ENCODE data around the gene LRBA.

LRBA gene

GRCh38 chr4:150367326-150367725, 647.8 kb downstream of the LRBA start:
- Histone ChIP-seq H3K27me3 (ENCODE audit: insufficient read depth, low read length) (no peaks in the 10 kb centered on the region), H3K4me1 (ENCODE audit: insufficient read depth, low read length) (peaks cover 16% of the 10 kb centered on the region), H3K9me3 (ENCODE audit: low read length) (no peaks in the 10 kb centered on the region), H3K4me3 (ENCODE audit: low read length) (no peak overlapping the region), H2AFZ (ENCODE audit: low read depth, low read length) (no peak overlapping the region), H3K36me3 (ENCODE audit: insufficient read depth, low read length) (no peaks in the 10 kb centered on the region)

DNA sequence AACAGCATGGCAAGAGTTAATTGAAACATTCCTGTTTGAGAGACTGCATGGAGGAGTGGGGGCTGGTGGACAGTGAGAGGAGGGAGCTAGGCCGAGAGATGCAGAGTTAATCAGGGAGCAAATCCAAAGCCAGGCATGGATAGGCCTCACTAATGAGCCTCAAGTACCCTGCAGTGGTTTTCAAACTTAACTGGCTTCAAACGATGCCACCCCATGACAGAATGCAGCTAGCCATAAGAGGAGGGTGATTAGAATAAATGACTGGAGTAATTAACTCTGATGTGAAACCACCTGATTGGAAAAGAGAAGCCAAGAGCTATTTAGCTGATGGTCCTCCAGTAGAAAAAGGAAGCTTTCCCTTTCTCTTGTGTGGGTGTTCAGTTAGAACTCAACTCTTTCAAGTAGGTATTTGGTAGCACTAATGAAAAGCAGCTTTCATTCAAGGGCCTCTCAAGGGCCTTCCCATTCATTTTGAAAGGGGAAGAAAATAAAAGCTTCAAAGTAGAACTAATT, 648.5 kb downstream of the LRBA start:
- Histone ChIP-seq H3K36me3 (ENCODE audit: insufficient read depth, low read length) (no peaks in the 10 kb centered on the region), H3K27me3 (ENCODE audit: insufficient read depth, low read length) (no peaks in the 10 kb centered on the region), H3K4me1 (ENCODE audit: insufficient read depth, low read length) (peaks cover 16% of the 10 kb centered on the region), H2AFZ (ENCODE audit: low read depth, low read length) (no peak overlapping the region), H3K9me3 (ENCODE audit: low read length) (no peaks in the 10 kb centered on the region), H3K4me3 (ENCODE audit: low read length) (peak overlapping the region; percentile 7)

DNA sequence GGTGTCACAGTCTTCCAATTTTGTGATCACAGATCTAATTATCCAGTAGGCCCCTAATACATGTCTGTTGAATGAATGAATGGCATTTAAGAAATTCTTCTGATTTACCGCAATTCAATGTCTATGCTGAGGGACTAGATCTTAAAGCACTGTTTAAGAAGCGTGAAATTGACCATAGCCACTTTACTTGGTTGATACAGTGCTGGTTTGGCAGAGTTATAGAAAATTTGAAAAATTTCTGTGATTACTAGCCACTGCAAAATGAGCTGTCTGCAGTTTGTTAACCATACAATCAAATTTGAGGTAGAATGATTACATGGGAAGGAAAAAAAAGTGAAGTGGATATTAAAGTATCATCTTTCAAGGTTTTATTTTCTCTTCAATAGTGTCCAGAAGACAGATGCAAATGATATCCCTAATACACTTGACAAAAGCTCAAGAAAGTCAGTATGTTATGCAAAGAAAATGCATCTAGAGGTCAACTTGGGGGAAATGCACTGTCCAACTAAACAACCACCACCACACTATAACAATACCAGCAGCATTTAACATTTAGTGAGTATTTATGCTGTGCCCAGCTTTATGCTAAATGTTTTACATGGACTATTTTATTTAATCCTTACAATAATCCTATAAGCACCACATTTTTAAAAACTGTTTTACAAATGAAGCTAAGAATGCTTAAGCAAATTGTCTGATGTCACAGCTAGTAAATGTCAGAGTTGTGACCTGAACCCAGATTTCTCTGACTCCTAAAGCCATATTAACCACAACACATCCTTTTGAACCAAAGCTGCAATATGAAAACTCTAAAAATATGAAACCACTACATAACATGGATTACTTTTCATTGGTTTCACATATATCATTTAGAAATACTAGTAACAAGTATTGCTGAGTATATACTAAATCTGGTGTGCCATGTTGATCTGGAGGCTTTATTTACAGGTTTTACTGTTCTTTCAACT, 651.1 kb downstream of the LRBA start:
- H3K36me3 ChIP-seq (ENCODE audit: insufficient read depth, low read length) = no peaks in the 10 kb centered on the region
- H3K27me3 ChIP-seq (ENCODE audit: insufficient read depth, low read length) = no peaks in the 10 kb centered on the region

GRCh38 chr4:150358691-150359090, 656.4 kb downstream of the LRBA start:
- Histone ChIP-seq H3K27me3 (ENCODE audit: insufficient read depth, low read length) (no peaks in the 10 kb centered on the region), H2AFZ (ENCODE audit: low read depth, low read length) (no peak overlapping the region), H3K4me1 (ENCODE audit: insufficient read depth, low read length) (peaks cover 4% of the 10 kb centered on the region), H3K36me3 (ENCODE audit: insufficient read depth, low read length) (no peaks in the 10 kb centered on the region), H3K4me3 (ENCODE audit: low read length) (no peak overlapping the region), H3K9me3 (ENCODE audit: low read length) (no peaks in the 10 kb centered on the region)

More for the DNA sequence above, 651.1 kb downstream of the LRBA start:
- Histone ChIP-seq H3K4me3 (ENCODE audit: low read length) (no peak overlapping the region), H3K4me1 (ENCODE audit: insufficient read depth, low read length) (peaks cover 16% of the 10 kb centered on the region), H3K9me3 (ENCODE audit: low read length) (no peaks in the 10 kb centered on the region), H2AFZ (ENCODE audit: low read depth, low read length) (no peak overlapping the region)

DNA sequence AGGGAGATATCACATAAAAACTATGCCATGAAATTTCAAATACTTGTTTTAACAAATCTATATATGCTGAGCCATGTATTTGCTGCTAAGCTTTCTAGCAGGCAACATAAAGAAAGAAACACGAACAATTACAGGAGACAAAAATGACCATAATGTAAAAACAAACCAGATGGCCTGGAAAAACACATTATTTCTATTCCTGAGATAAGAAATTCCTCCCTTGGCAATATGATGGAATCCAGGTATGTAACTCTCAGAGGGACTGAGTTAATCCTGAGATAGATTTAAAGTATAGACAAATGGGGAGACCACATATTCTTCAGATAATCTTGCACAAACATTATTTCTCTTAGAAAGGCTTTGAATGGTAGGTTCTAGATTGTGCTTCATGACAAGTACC, 657.3 kb downstream of the LRBA start:
- H3K9me3 ChIP-seq (ENCODE audit: low read length) = no peaks in the 10 kb centered on the region
- H3K4me1 ChIP-seq (ENCODE audit: insufficient read depth, low read length) = peaks cover 4% of the 10 kb centered on the region
- no peak overlapping the region for H2AFZ ChIP-seq (ENCODE audit: low read depth, low read length)
- no peaks in the 10 kb centered on the region for H3K27me3 ChIP-seq (ENCODE audit: insufficient read depth, low read length)
- H3K36me3 ChIP-seq (ENCODE audit: insufficient read depth, low read length) = no peaks in the 10 kb centered on the region
- no peak overlapping the region for H3K4me3 ChIP-seq (ENCODE audit: low read length)

DNA sequence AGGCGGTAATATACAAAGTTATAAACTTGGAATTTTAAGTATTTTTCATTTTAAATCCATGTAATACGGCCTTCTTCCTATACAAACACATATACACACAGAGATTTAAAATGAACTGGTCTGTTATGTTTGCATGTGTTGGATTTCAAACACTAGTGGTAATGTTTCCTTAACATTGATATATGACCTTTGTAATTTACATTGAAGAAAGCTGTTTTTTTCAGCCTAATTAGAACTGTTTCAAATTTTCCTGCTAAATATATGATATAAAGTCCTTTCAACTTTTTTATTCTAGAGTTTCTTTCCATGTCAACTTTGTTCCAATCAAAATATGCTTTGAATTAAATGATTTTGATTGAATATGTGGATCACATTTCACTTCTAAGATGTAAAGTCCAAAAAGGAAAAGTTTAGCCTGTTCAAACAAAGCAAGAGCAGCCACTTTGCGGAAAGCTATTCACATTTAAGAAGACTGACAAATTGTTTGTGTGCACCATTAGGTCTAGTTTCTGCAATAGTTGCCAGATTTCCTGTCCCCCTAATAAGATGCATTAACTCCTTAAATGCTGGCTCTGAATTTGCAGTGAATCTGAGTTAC, 659.1 kb downstream of the LRBA start:
- H2AFZ ChIP-seq (ENCODE audit: low read depth, low read length) = no peak overlapping the region
- no peaks in the 10 kb centered on the region for H3K36me3 ChIP-seq (ENCODE audit: insufficient read depth, low read length)
- H3K4me1 ChIP-seq (ENCODE audit: insufficient read depth, low read length) = peaks cover 4% of the 10 kb centered on the region
- no peaks in the 10 kb centered on the region for H3K9me3 ChIP-seq (ENCODE audit: low read length)
- H3K27me3 ChIP-seq (ENCODE audit: insufficient read depth, low read length) = no peaks in the 10 kb centered on the region
- no peak overlapping the region for H3K4me3 ChIP-seq (ENCODE audit: low read length)

DNA sequence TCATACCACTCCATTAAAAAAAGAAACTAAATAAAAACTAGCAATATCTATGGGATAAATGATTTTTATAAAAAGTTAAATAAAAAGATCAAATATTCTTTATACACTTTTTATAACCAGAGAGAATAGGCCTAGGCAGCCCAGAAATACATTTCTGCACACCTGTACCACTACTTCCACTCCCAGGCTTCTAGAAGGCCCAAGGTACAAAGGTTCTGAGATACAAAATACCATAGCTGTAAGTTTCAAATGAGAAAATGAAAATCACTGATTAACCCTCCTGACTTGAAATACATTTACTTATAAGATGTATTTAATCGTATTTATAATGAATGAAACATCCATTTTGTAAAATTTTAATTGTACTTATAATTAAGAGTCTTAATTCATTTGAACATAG, 659.7 kb downstream of the LRBA start:
- no peaks in the 10 kb centered on the region for H3K27me3 ChIP-seq (ENCODE audit: insufficient read depth, low read length)
- H2AFZ ChIP-seq (ENCODE audit: low read depth, low read length) = no peak overlapping the region
- no peak overlapping the region for H3K4me3 ChIP-seq (ENCODE audit: low read length)
- H3K9me3 ChIP-seq (ENCODE audit: low read length) = no peaks in the 10 kb centered on the region
- peaks cover 4% of the 10 kb centered on the region for H3K4me1 ChIP-seq (ENCODE audit: insufficient read depth, low read length)
- H3K36me3 ChIP-seq (ENCODE audit: insufficient read depth, low read length) = no peaks in the 10 kb centered on the region

DNA sequence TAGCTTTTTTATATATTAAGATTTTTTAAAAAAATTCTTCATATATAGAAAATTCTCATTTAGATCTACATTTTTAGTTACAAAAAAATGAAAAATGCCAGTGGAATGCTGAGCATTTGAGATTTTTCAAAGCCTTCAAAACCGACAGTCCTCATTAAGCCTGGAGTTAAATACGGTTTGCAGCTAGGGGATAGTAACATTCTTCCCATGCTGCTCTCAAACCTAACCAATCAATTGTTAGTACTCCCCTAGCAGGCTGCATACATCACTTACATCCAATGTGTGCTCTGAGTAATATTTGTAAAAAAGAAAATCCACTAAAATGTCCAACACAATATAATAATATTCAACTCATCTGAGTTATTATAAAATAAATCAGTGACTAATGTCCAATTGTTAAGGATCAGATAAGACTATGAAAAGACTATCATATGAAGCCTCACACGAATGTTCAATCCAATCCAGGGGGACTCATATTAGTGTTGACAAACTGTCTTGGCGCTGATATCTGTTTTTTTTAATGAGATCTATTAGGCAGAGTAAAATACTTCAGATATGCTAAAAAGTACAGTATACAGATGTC, 660.8 kb downstream of the LRBA start:
- no peaks in the 10 kb centered on the region for H3K9me3 ChIP-seq (ENCODE audit: low read length)
- H3K4me3 ChIP-seq (ENCODE audit: low read length) = no peak overlapping the region
- H3K27me3 ChIP-seq (ENCODE audit: insufficient read depth, low read length) = no peaks in the 10 kb centered on the region
- no peak overlapping the region for H2AFZ ChIP-seq (ENCODE audit: low read depth, low read length)
- H3K36me3 ChIP-seq (ENCODE audit: insufficient read depth, low read length) = no peaks in the 10 kb centered on the region
- peaks cover 4% of the 10 kb centered on the region for H3K4me1 ChIP-seq (ENCODE audit: insufficient read depth, low read length)

DNA sequence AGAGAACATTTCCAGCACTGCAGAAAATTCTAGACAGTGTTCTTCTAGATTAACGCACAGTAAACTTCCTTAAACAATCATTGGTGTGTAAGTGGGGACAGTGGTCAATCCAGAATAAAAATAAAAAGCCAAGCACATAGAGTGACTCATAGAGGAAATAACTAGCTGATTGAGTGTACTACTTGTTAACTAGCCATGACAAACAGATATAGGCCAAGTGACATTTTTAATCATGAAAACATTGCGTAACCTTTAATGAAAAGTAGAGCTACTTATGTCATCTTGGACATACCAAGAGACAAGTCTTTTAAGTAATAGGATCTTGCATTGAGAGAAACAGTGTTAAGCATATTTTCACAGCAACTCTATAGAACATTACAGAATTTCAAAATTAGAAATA, 667.0 kb downstream of the LRBA start:
- Histone ChIP-seq H3K27me3 (ENCODE audit: insufficient read depth, low read length) (no peaks in the 10 kb centered on the region), H2AFZ (ENCODE audit: low read depth, low read length) (no peak overlapping the region), H3K9me3 (ENCODE audit: low read length) (no peaks in the 10 kb centered on the region), H3K36me3 (ENCODE audit: insufficient read depth, low read length) (no peaks in the 10 kb centered on the region), H3K4me1 (ENCODE audit: insufficient read depth, low read length) (no peaks in the 10 kb centered on the region), H3K4me3 (ENCODE audit: low read length) (no peak overlapping the region)

GRCh38 chr4:150345207-150345744, 669.8 kb downstream of the LRBA start:
- no peaks in the 10 kb centered on the region for H3K9me3 ChIP-seq (ENCODE audit: low read length)
- H3K36me3 ChIP-seq (ENCODE audit: insufficient read depth, low read length) = no peaks in the 10 kb centered on the region
- no peak overlapping the region for H3K4me3 ChIP-seq (ENCODE audit: low read length)
- no peak overlapping the region for H2AFZ ChIP-seq (ENCODE audit: low read depth, low read length)
- no peaks in the 10 kb centered on the region for H3K4me1 ChIP-seq (ENCODE audit: insufficient read depth, low read length)
- H3K27me3 ChIP-seq (ENCODE audit: insufficient read depth, low read length) = no peaks in the 10 kb centered on the region

- H2AFZ ChIP-seq (ENCODE audit: low read depth, low read length) = no peak overlapping the region
- H3K9me3 ChIP-seq (ENCODE audit: low read length) = no peaks in the 10 kb centered on the region
- H3K36me3 ChIP-seq (ENCODE audit: insufficient read depth, low read length) = no peaks in the 10 kb centered on the region
- H3K27me3 ChIP-seq (ENCODE audit: insufficient read depth, low read length) = no peaks in the 10 kb centered on the region
- H3K4me3 ChIP-seq (ENCODE audit: low read length) = no peak overlapping the region
- H3K4me1 ChIP-seq (ENCODE audit: insufficient read depth, low read length) = no peaks in the 10 kb centered on the region
Measured at GRCh38 chr4:150343796-150344195, 671.3 kb downstream of the LRBA start.

DNA sequence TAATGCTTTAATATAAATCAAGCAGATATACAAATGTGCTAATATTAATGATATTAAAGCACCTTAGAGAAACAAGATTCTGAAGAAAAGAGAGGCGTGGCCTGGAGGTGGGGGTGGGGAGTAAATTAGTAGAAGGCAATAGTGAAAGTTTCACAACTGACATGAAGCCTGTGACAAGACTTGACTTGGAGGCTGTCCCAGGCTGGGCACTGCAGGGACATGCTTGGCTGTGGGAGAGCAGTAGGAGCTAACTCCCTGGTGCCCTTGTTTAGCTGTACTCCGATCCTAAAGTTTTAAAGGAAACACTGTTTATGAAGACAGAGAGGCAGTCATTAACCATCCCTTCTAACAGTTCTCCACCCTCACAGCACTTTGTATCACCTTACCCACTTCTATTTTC, 672.1 kb downstream of the LRBA start:
- Histone ChIP-seq H3K4me1 (ENCODE audit: insufficient read depth, low read length) (no peaks in the 10 kb centered on the region), H3K27me3 (ENCODE audit: insufficient read depth, low read length) (no peaks in the 10 kb centered on the region), H3K36me3 (ENCODE audit: insufficient read depth, low read length) (no peaks in the 10 kb centered on the region), H2AFZ (ENCODE audit: low read depth, low read length) (no peak overlapping the region), H3K4me3 (ENCODE audit: low read length) (no peak overlapping the region), H3K9me3 (ENCODE audit: low read length) (no peaks in the 10 kb centered on the region)

DNA sequence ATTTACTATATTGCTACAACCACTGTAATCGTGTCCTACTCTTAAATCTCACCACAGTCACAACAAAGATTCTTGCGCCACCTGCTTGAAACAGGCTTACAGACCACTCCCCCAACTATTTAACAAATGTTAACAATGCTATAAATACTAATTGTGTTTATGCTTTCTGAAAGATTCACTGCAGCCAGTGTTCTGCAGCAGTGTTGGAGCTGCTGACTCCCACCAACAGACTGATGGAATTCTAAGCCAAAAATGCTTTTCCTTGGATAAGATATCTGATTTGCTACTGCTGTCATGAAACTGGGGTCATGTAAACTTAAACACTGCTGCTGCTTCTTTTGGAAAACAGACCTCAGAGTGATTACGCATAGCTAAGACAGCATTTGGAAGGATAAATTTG, 677.4 kb downstream of the LRBA start:
- no peaks in the 10 kb centered on the region for H3K27me3 ChIP-seq (ENCODE audit: insufficient read depth, low read length)
- no peaks in the 10 kb centered on the region for H3K36me3 ChIP-seq (ENCODE audit: insufficient read depth, low read length)
- no peaks in the 10 kb centered on the region for H3K4me1 ChIP-seq (ENCODE audit: insufficient read depth, low read length)
- H3K9me3 ChIP-seq (ENCODE audit: low read length) = no peaks in the 10 kb centered on the region
- no peak overlapping the region for H2AFZ ChIP-seq (ENCODE audit: low read depth, low read length)
- no peak overlapping the region for H3K4me3 ChIP-seq (ENCODE audit: low read length)
